GM19099 (cell line): ENCODE results near the gene KCNE3.

ENCODE experiments used
- POLR2A ChIP-seq: IDR thresholded peaks from 3 replicates; pipeline ENCODE4 v1.6.1; 2011; ENCODE audit warnings: low read depth; ENCODE audit not compliant: insufficient read length; ENCODE audit errors: extremely low read depth

Gene KCNE3, protein sequence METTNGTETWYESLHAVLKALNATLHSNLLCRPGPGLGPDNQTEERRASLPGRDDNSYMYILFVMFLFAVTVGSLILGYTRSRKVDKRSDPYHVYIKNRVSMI

DNA sequence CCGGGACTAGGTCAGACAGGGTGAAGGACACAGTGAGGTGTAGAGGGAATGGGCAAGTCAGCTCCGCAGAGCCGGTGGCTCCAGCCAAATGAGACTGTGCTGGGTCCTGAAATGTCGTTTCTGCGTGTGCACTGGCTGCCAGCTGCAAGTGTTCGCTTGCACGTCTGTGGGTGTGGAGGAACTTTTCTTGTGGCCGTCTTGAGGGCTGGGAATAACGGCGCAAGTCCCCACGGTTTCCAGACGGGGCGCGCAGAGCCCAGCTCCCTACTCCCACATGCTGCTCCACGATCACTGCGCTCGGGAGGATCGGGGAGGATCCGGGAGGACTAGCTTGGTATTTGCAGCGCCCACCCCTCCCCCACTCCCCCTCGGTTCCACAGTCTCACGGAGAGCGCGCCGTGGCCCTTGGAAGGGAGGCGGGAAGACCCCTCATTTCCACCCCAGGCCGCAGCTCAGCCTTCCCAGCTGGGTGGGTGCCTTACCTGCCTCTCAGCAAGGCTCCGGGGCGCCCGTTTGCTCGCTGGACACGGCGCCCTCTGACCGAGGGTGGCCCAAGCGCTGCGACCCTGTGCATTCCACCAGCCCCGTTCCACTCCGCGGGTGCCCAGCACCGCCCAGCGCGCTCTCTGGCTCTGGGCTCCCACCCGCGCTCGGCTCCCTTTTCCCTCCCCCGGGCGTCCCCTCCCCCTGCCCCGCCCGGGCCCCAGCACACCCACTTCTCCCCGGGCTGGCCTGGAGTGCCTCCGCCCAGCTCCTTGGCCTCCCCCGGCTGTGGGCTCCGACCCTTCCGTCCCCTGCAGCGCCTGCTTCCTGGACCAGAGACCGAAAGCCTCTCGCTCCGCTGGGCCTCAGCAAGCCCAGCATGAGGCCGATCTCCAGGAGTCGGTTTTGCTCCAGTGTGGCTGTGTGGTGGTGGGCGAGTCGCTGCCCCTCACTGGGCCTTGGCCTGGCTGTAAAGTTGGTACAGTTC, at the start of gene KCNE3:
TSS of gene KCNE3 (minus strand) at position 634 of the 970 bp plus-strand sequence. CDS start 9,986 bp downstream, outside the sequence.
- TF ChIP-seq POLR2A: no peak

DNA sequence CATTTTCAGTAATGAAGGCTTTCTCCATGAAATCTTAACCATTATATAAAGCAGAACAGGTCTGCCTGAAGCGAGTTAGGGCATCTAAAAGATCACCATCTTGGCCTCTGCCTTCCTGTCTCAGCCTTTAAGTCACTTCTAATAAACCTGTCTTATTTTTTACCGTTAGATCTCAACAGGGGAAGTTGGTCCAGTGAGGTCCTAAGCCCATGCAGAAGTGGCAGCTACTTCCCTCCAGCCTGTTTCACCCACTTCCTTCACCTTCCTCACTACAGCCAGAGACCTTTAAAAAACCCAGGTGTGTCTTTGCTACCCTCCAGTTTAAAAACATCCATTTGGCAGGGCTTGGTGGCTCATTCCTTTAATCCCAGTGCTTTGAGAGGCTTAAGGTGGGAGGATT, 40.2 kb upstream of the KCNE3 start:
- TF ChIP-seq POLR2A: no peak

GRCh38 chr11:74506823-74507222, 39.5 kb upstream of the KCNE3 start:
- TF ChIP-seq POLR2A: no peak

- no peak for TF ChIP-seq POLR2A
These were observed 38.6 kb upstream of the KCNE3 start for GRCh38 chr11:74505911-74506310.

GRCh38 chr11:74504100-74504691, 36.8 kb upstream of the KCNE3 start:
- TF ChIP-seq POLR2A: no peak

- TF ChIP-seq POLR2A: no peak
These were observed 27.6 kb upstream of the KCNE3 start for GRCh38 chr11:74494916-74495315.

GRCh38 chr11:74493791-74494630, 26.7 kb upstream of the KCNE3 start:
- no peak for TF ChIP-seq POLR2A

DNA sequence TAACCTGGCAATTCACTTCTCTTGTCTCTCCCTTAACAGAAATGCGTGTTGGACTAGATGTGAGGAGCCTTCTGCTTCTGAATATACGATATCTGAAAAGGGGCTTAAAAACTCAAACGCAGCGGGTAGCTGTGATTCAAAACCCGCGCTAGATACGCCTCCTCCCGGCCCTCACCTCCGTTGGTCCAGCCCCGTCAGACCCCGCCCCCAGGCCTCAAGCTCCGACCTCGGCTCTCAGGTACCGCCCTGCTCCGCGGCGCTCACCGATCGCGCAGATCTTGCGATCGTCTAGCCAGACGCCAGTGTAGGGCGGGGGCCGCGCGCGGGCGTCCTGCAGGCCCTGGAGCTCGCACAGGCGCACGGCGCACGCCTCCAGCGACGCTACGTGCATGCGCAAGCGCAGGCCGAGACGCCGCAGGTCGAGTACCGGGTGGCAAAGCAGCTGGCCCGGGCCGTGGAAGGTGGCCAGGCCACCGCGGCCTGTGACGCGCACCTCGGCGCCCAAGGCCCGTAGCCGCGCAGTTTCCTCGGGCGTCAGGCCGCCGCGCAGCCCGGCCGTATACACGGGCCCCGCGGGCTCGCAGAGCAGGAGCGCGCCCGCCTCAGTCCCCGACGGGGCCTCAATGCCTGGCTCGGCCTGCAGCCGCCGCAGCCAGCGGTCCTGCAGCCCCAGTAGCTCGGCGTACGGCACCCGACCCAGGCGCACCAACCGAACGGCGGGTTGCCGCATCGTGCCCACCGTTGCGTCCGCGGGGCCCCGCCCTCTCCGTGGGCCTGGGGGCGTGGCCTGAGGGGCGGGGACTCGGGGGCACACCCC, 25.8 kb upstream of the KCNE3 start, which contains the start of gene LIPT2:
TSS of gene LIPT2 (minus strand) at position 751 of the 817 bp plus-strand sequence. CDS start at position 730, 21 bp downstream.
- TF ChIP-seq POLR2A: peak; percentile 89

DNA sequence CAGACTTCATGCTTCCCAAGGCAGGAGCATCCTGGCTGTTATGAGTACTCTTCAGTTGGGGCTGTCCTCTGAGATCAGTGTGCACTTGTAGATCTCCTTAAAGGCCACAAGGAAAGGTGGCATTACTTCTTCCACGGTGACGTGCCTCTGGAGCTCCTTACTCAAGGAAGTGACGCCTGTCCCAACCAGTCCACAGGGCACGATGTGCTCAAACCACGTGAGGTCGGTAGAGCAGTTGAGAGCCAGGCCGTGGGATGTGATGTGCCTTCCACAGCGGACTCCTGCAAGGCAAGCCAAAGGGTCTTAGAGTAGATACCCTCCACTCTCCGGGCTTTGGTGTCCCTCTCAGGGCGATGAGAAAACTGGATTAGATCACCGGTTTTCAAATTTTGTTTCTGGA, 24.7 kb upstream of the KCNE3 start:
- no peak for TF ChIP-seq POLR2A

- no peak for TF ChIP-seq POLR2A
These were observed 23.6 kb upstream of the KCNE3 start for GRCh38 chr11:74490941-74491340.

- TF ChIP-seq POLR2A: no peak
These were observed 20.5 kb upstream of the KCNE3 start for GRCh38 chr11:74487875-74488274.

DNA sequence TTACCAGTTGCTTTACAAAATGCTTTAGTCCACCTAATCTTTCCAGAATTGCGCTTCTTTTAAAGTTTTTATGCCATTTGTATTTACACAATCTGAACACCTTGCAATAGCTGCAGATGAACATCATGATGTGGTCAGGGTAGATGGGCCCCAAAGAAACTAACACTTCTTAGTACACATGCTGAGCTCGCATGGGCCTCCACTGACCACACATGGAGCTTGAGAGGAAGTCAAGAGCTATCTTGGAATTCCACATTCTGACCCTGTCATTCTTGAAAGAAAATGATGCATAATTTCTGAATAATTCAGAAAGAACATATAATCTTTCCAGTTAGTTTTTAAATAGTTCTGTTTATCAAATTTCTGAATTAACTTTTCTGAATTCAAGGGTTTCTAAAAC, 18.5 kb upstream of the KCNE3 start:
- TF ChIP-seq POLR2A: no peak

DNA sequence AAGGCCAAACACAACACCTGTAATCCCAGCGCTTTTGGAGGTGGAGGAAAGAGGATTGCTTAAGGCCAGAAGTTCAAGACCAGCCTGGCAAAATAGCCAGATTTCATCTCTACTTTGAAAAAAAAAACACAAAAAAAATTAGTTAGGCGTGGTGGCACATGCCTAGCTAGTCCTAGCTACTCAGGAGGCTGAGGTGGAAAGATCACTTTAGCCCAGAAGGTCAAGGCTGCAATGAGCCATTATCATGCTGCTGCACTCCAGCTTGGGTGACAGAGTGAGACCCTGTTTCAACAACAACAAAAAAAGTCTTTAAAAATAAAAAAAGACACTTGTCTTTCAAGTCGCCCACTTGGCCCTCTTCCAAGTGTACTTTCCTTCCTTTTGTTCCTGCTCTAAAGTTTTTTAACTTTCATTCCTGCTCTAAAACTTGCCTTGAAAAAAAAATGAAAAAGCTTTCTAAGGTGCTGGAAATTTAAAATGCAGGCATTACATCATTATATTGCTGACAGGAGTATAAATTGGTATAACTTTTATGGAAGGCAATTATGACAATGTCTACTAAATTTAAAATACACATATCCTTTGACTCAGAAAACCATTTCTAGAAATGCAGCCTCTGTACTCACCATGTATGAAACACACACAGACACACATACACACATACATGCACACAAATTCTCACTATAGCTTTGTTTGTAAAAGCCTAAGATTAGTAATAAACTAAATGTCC, 13.5 kb upstream of the KCNE3 start:
- no peak for TF ChIP-seq POLR2A
